Omental fat pad (tissue), 4 donors: Measurements from ENCODE around the gene MYO5A. TPM values are rescaled to one million over a fixed set of nuclear protein-coding genes. Genes with fewer than 3 reads are reported as not detected.

ENCODE experiments used
- ATAC-seq: fragments of 150-250 bp; one replicate; pipeline ENCODE4 v1.9.1; 2016; ENCODE audit warnings: mild to moderate bottlenecking, moderate library complexity; ENCODE audit not compliant: low FRiP score
- DNase-seq: peaks from one replicate; pipeline ENCODE4 v3.0.0-alpha.2; 2019; ENCODE audit warnings: low spot score
- CTCF ChIP-seq, 3 donors: fragments of 450-650 bp; IDR thresholded peaks; one replicate each; pipeline ENCODE4 v1.5.1; 2016 to 2017; ENCODE audit warnings: antibody characterized with exemption in 3 of 3, mild to moderate bottlenecking in 3 of 3, moderate library complexity in 2 of 3
- total RNA-seq, 4 donors: library from RNA; depleted of rRNA; stranded (reverse); fragments of >200 nt; gene quantifications; one replicate each; pipeline ENCODE4 v1.1.0, GENCODE V29; 2016

MYO5A gene
- total RNA-seq, 4 donors from 2014 or later = 45.5 to 81.6 (median 65.5) TPM

- ATAC-seq (no peak), DNase-seq (no peak)
- TF ChIP-seq CTCF (IDR thresholded peaks at IDR 0.05) = no peak
These were observed 122.8 kb downstream of the MYO5A start for GRCh38 chr15:52405856-52406255.

- DNase-seq = no peak
- no peak for ATAC-seq
- TF ChIP-seq CTCF (IDR thresholded peaks at IDR 0.05) = no peak
These were observed 131.6 kb downstream of the MYO5A start for GRCh38 chr15:52397118-52397517.

GRCh38 chr15:52394118-52394517 is 134.6 kb downstream of the MYO5A start:
- DNase-seq (no peak), ATAC-seq (peak; percentile 59)
- TF ChIP-seq CTCF (IDR thresholded peaks at IDR 0.05) = no peak

GRCh38 chr15:52392008-52392687 is 136.5 kb downstream of the MYO5A start:
- ATAC-seq (no peak), DNase-seq (no peak)
- TF ChIP-seq CTCF (IDR thresholded peaks at IDR 0.05) = no peak

- DNase-seq (no peak), ATAC-seq (no peak)
- TF ChIP-seq CTCF (IDR thresholded peaks at IDR 0.05) = no peak
These were observed 137.6 kb downstream of the MYO5A start for GRCh38 chr15:52391069-52391468.

- ATAC-seq = no peak
- no peak for DNase-seq
- TF ChIP-seq CTCF (IDR thresholded peaks at IDR 0.05) = no peak
These were observed 143.0 kb downstream of the MYO5A start for GRCh38 chr15:52385670-52386069.

- no peak for ATAC-seq
- no peak for DNase-seq
- TF ChIP-seq CTCF (IDR thresholded peaks at IDR 0.05) = no peak
These were observed 145.5 kb downstream of the MYO5A start for GRCh38 chr15:52383100-52383588.
